Measurements from ENCODE around the gene CRTC1. TPM values are rescaled to one million over a fixed set of nuclear protein-coding genes. Genes with fewer than 3 reads are reported as not detected.

The CRTC1 gene
- total RNA-seq, 4 donors from 2014 or later: 3.8 to 8.9 (median 6.3) TPM

GRCh38 chr19:18745012-18745735 is 61.7 kb downstream of the CRTC1 start:
- ATAC-seq: no peak
- WGBS, 2 donors (ENCODE audit: low coverage in 1 of 2): no CpG with 5 or more reads among the region's 26 CpGs
- Histone ChIP-seq H3K36me3 (peaks cover 0 to 40% of the 10 kb centered on the region in 2 donors), H3K4me3 (no peak overlapping the region), H3K4me1 (peaks cover 0 to 58% (median 12%) of the 10 kb centered on the region in 3 donors), H3K27ac (no peak overlapping the region), H3K27me3 (no peaks in the 10 kb centered on the region), H3K9me3 (no peaks in the 10 kb centered on the region)
- no peak for TF ChIP-seq POLR2AphosphoS5 (IDR thresholded peaks at IDR 0.05)
- TF ChIP-seq CTCF (IDR thresholded peaks at IDR 0.05): no peak
- no peak for TF ChIP-seq EP300 (IDR thresholded peaks at IDR 0.05)
- no peak for TF ChIP-seq POLR2A (IDR thresholded peaks at IDR 0.05)

GRCh38 chr19:18745931-18746330 is 62.5 kb downstream of the CRTC1 start:
- Histone ChIP-seq H3K4me3 (no peak overlapping the region), H3K36me3 (peaks cover 0 to 48% of the 10 kb centered on the region in 2 donors), H3K27me3 (no peaks in the 10 kb centered on the region), H3K27ac (no peak overlapping the region), H3K9me3 (no peaks in the 10 kb centered on the region), H3K4me1 (peaks cover 0 to 55% (median 12%) of the 10 kb centered on the region in 3 donors)
- no peak for TF ChIP-seq CTCF (IDR thresholded peaks at IDR 0.05)
- TF ChIP-seq EP300 (IDR thresholded peaks at IDR 0.05): no peak
- no peak for TF ChIP-seq POLR2A (IDR thresholded peaks at IDR 0.05)
- TF ChIP-seq POLR2AphosphoS5 (IDR thresholded peaks at IDR 0.05): no peak
- no CpG with 5 or more reads among the region's 5 CpGs for WGBS, 2 donors (ENCODE audit: low coverage in 1 of 2)
- ATAC-seq: no peak

- H3K9me3 ChIP-seq: no peaks in the 10 kb centered on the region
- TF ChIP-seq CTCF (IDR thresholded peaks at IDR 0.05): no peak
- TF ChIP-seq EP300 (IDR thresholded peaks at IDR 0.05): no peak
- TF ChIP-seq POLR2A (IDR thresholded peaks at IDR 0.05): no peak
- TF ChIP-seq POLR2AphosphoS5 (IDR thresholded peaks at IDR 0.05): no peak
- peaks cover 0 to 47% (median 7%) of the 10 kb centered on the region in 3 donors for H3K4me1 ChIP-seq
- H3K36me3 ChIP-seq: peaks cover 0 to 55% of the 10 kb centered on the region in 2 donors
- H3K27ac ChIP-seq: peak overlapping the region in 1 of 4 donors; percentile 28
- no peak overlapping the region for H3K4me3 ChIP-seq
- 66 to 73% methylated on average over 3 of the region's 29 CpGs for WGBS, 2 donors (ENCODE audit: low coverage in 1 of 2)
- no peak for ATAC-seq
- H3K27me3 ChIP-seq: no peaks in the 10 kb centered on the region
These were observed 63.2 kb downstream of the CRTC1 start for GRCh38 chr19:18746401-18747325.

GRCh38 chr19:18749362-18750231 is 66.1 kb downstream of the CRTC1 start:
- Histone ChIP-seq H3K4me3 (no peak overlapping the region), H3K4me1 (peaks cover 0 to 24% (median 0%) of the 10 kb centered on the region in 3 donors), H3K27me3 (no peaks in the 10 kb centered on the region), H3K36me3 (peaks cover 0 to 73% of the 10 kb centered on the region in 2 donors), H3K9me3 (no peaks in the 10 kb centered on the region), H3K27ac (no peak overlapping the region)
- TF ChIP-seq POLR2A (IDR thresholded peaks at IDR 0.05): no peak
- no peak for TF ChIP-seq POLR2AphosphoS5 (IDR thresholded peaks at IDR 0.05)
- no peak for TF ChIP-seq CTCF (IDR thresholded peaks at IDR 0.05)
- TF ChIP-seq EP300 (IDR thresholded peaks at IDR 0.05): no peak
- WGBS, 2 donors (ENCODE audit: low coverage in 1 of 2): 95 to 98% methylated on average over 4 to 14 of the region's 23 CpGs
- no peak for ATAC-seq

All from gastroesophageal sphincter (tissue), 4 donors.